ENCODE measurements around the gene SNW1.

SNW1 gene

GRCh38 chr14:77790566-77791224 is 29.7 kb upstream of the SNW1 start:
- no peak for TF ChIP-seq POLR2AphosphoS5 (IDR thresholded peaks at IDR 0.05; ENCODE audit: low read depth, low read length)
- TF ChIP-seq TAF1 (IDR thresholded peaks at IDR 0.05; ENCODE audit: borderline replicate concordance, insufficient read depth, low read length), result no peak
- TF ChIP-seq FOXP2 (optimal IDR thresholded peaks at IDR 0.05; ENCODE audit: borderline replicate concordance, extremely low read depth, extremely low read length, insufficient read depth), result no peak
- TF ChIP-seq REST (IDR thresholded peaks at IDR 0.05; ENCODE audit: insufficient read depth in 1 of 2, low read depth in 2 of 2, low read length in 2 of 2), result no peak
- TF ChIP-seq SIN3A (IDR thresholded peaks at IDR 0.05; ENCODE audit: borderline replicate concordance, insufficient read depth, low read length), result no peak

GRCh38 chr14:77786148-77786547 is 25.2 kb upstream of the SNW1 start:
- TF ChIP-seq FOXP2 (optimal IDR thresholded peaks at IDR 0.05; ENCODE audit: borderline replicate concordance, extremely low read depth, extremely low read length, insufficient read depth), result no peak
- no peak for TF ChIP-seq POLR2AphosphoS5 (IDR thresholded peaks at IDR 0.05; ENCODE audit: low read depth, low read length)
- TF ChIP-seq SIN3A (IDR thresholded peaks at IDR 0.05; ENCODE audit: borderline replicate concordance, insufficient read depth, low read length), result no peak
- TF ChIP-seq REST (IDR thresholded peaks at IDR 0.05; ENCODE audit: insufficient read depth in 1 of 2, low read depth in 2 of 2, low read length in 2 of 2), result no peak
- TF ChIP-seq TAF1 (IDR thresholded peaks at IDR 0.05; ENCODE audit: borderline replicate concordance, insufficient read depth, low read length), result no peak

GRCh38 chr14:77782202-77782601 is 21.2 kb upstream of the SNW1 start:
- no peak for TF ChIP-seq REST (IDR thresholded peaks at IDR 0.05; ENCODE audit: insufficient read depth in 1 of 2, low read depth in 2 of 2, low read length in 2 of 2)
- TF ChIP-seq FOXP2 (optimal IDR thresholded peaks at IDR 0.05; ENCODE audit: borderline replicate concordance, extremely low read depth, extremely low read length, insufficient read depth), result no peak

- TF ChIP-seq REST (IDR thresholded peaks at IDR 0.05; ENCODE audit: insufficient read depth in 1 of 2, low read depth in 2 of 2, low read length in 2 of 2) (no peak), SIN3A (IDR thresholded peaks at IDR 0.05; ENCODE audit: borderline replicate concordance, insufficient read depth, low read length) (no peak), POLR2AphosphoS5 (IDR thresholded peaks at IDR 0.05; ENCODE audit: low read depth, low read length) (no peak), TAF1 (IDR thresholded peaks at IDR 0.05; ENCODE audit: borderline replicate concordance, insufficient read depth, low read length) (no peak), FOXP2 (optimal IDR thresholded peaks at IDR 0.05; ENCODE audit: borderline replicate concordance, extremely low read depth, extremely low read length, insufficient read depth) (no peak)
Measured at GRCh38 chr14:77763978-77764377, 3.0 kb upstream of the SNW1 start.

GRCh38 chr14:77763316-77763715 is 2.4 kb upstream of the SNW1 start:
- TF ChIP-seq POLR2AphosphoS5 (IDR thresholded peaks at IDR 0.05; ENCODE audit: low read depth, low read length), result no peak
